ENCODE measurements around the gene INPP5K.
A peak's percentile ranks its signal among the peaks of the same experiment; 100 is the strongest.
"Not testable (repeated sequence)": the region's sequence is repeated elsewhere in the genome, so short reads cannot be mapped to it uniquely, and the experiment has no call there.

The INPP5K gene

GRCh38 chr17:1461198-1461944, 55.0 kb downstream of the INPP5K start:
- DNase-seq, result no peak

GRCh38 chr17:1460233-1460632, 56.2 kb downstream of the INPP5K start:
- DNase-seq, result no peak

- peak; percentile 95 for DNase-seq
Measured at GRCh38 chr17:1455797-1456599, 60.4 kb downstream of the INPP5K start, which contains the start of gene CRK. CRK (minus strand) TSS chr17:1456232; CDS start chr17:1456117, 115 bp downstream.

GRCh38 chr17:1455291-1455796, 61.1 kb downstream of the INPP5K start:
- DNase-seq, result peak; percentile 20

- DNase-seq, result no peak
Measured at GRCh38 chr17:1454541-1454940, 61.9 kb downstream of the INPP5K start.

- not testable (repeated sequence) for DNase-seq
Measured at GRCh38 chr17:1453694-1454093, 62.7 kb downstream of the INPP5K start.

GRCh38 chr17:1452836-1453235, 63.6 kb downstream of the INPP5K start:
- no peak for DNase-seq

- not testable (repeated sequence) for DNase-seq
Measured at GRCh38 chr17:1450261-1450660, 66.2 kb downstream of the INPP5K start.

GRCh38 chr17:1449412-1449967, 66.9 kb downstream of the INPP5K start:
- DNase-seq, result no peak

GRCh38 chr17:1447052-1447451, 69.4 kb downstream of the INPP5K start:
- no peak for DNase-seq

GRCh38 chr17:1446201-1446600, 70.2 kb downstream of the INPP5K start:
- no peak for DNase-seq

- DNase-seq, result not testable (repeated sequence)
Measured at GRCh38 chr17:1445695-1446094, 70.7 kb downstream of the INPP5K start.

All from CD4-positive, alpha-beta T cell treated with Interleukin-4 for 4 hours (primary cell).